ENCODE data around the gene GPR17.

Gene GPR17, protein sequence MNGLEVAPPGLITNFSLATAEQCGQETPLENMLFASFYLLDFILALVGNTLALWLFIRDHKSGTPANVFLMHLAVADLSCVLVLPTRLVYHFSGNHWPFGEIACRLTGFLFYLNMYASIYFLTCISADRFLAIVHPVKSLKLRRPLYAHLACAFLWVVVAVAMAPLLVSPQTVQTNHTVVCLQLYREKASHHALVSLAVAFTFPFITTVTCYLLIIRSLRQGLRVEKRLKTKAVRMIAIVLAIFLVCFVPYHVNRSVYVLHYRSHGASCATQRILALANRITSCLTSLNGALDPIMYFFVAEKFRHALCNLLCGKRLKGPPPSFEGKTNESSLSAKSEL

DNA sequence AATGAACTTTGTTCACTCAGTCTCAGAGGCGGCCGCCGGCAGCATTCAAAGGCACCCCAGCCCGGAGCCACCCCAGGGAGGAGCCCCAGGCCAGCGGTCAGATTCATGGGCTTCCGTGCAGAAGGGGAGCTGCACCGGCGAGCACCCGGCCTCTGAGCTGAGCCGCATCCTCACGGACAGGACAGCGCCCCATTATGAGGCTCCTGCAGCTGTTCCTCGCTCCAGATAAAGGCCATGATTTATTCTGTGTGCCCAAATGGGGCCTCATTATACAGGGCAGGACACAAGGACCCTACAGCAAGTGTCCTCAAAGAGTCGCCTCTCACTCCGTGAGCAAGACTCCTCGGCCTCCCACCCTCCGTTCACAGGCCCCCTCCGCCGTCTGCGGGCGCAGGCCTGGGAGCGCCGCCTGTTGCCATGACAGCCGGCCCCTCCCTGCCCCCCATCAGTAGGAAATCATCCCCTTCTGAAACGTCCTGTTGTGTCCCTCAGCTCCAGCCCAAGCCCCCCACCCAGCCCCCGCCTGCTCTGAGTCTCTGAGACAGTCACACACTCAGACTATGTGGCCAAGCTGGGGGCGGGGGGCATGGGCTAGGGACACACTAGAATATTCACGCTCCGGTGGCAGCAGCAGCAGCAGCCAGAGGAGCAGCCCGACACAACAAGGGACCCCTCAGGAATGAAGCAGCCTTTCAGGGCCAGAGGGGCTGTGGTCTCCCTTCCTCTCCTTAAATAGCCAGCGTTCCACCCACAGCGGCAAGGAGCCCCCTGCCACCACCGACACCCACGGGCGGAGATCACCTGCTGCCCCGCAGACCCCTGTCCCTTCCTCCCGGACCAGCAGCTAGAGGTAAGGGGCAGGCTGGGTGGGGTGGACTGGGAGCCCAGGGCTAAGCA is at the start of gene GPR17:
TSS of gene GPR17 (plus strand) at position 759 of the 897 bp plus-strand sequence. CDS start 4,583 bp downstream, outside the sequence.
- no peak for DNase-seq

DNA sequence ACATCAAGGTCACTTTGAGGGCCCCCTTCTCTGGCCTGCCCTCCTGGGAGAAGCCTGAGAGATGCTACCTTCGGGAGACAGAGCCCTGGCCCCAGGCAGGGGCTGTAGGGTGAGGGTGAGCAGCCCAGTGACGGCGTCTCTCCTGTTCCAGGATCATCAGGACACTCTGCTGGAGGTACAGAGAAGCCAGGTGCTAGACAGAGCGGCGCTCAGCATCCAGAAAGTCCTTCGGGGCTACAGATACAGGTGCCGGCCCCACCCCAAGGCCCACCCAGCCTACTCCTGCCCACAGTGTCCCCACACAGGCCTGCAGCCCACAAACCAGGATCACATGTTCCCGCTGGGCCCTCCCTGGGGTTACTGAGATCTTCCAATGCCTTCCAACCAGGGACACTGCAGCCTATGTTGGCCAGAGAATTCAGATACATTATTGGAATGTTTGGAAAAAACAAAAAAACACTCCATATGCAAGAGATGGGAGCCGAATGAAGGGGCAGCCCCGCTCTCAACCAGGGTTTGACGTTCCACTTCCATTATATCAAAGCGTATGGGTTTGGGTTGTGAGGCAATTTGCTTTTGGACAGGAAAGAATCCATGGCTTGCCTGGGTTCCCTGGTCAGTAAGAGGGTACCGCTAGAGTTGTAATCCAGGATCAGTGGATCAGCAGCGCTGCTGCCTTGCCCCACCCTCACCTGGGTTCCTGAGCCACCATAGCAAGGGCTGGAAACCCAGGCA is 49.5 kb upstream of the GPR17 start:
- no peak for DNase-seq

DNA sequence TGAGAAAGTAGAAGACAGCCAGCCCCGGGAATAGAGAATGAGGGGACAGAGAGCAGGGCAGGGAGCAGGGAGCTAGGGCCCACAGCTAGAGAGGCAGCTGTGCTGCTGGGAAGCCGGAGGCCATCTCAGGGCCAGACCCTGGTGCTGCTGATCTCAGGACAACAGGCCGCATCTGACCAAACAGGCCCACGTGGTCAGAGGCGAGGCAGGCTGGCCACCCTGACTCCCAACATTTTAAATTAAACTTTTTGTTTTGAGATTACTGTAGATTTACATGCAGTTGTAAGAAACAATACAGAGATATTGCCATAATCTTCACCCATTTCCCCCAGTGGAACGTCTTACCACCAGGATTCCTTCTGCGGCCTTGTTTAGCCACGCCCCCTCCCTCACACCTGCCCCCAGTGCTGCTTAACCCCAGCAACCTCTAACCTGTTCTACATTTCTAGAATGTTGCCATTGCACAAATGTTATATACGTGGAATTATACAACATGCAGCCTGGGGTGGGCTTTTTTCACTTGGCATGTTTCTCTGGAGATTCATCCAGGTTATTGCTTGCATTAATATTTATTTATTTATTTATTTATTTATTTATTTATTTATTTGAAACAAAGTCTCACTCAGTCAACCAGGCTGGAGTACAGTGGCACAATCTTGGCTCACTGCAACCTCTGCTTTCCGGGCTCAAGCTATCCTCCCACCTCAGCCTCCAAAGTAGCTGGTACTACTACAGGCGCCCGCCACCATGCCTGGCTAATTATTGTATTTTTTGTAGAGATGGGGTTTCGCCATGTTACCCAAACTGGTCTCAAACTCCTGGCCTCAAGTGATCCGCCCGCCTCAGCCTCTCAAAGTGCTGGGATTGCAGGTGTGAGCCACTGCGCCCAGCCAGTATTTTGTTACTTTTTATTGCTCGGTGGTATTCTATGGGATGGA is 48.6 kb upstream of the GPR17 start:
- no peak for DNase-seq

DNA sequence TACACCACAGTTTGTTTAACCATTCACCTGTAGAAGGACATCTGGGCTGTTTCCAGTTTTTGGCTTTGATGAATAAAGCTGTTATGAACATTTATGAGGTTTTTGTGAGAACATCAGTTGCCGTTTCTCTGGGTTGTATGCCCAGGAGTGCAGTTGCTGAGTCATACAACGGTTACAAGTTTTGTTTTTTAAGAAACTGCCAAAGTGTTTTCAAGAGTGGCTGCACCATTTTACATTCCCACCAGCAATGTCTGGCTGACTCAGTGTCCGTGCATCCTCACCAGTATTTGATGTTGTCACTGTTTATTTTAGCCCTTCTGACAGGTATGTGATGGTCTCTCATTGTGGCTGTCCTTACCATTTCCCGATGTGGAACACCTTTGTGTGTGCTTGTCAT is 48.0 kb upstream of the GPR17 start:
- no peak for DNase-seq

DNA sequence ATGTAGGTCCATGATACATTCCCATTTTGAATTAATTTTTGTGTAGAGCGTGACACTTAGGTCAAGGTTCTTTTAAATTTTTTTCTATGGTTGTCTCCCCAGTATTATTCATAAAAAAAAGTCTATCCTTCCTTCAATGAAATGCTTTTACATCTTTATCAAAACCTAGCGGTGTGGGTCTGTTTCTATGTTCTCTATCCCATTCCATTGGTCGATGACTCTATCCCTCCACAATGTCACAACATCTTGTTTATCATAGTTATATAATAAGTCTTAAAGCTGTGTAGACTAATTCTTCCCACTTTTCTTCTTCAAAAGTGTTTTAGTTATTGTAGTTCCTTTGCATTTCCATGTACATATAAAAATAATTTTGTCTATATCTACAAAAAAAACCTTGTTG is 47.2 kb upstream of the GPR17 start:
- DNase-seq = no peak

DNA sequence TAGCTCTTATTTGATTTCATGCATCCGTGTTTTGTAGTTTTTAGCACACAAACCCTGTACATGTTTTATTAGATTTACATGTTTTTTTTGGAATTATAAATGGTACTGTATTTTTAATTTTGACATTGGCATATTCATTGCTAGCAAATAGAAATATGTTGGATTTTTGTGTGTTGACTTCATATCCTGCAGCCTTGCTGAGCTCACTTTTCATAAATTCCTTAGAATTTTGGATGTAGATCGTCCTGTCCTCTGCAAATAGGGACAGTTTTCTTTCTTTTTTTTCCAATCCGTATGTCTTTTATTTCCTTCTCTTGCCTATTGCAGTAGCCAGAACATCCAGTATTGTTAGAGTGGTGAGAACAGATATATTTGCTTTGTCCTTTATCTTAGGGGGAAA is 46.7 kb upstream of the GPR17 start:
- no peak for DNase-seq

DNA sequence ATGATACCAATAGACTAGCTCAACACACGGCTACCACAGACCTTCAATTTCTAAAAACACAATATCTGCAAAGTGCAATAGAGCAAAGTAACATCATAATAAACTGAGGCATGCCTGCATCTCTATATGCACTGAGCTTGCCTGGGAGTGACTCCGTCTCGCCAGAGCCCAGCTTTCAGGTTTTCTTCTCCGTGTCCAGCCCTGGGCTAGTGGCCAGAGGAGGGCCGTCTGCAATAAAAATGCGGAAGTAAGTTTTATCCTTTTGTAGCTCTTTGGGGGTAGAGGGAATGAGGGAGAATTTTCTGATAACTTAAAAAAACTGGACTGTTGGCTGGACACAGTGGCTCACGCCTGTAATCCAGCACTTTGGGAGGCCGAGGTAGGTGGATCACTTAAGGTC is 41.0 kb upstream of the GPR17 start:
- no peak for DNase-seq

DNA sequence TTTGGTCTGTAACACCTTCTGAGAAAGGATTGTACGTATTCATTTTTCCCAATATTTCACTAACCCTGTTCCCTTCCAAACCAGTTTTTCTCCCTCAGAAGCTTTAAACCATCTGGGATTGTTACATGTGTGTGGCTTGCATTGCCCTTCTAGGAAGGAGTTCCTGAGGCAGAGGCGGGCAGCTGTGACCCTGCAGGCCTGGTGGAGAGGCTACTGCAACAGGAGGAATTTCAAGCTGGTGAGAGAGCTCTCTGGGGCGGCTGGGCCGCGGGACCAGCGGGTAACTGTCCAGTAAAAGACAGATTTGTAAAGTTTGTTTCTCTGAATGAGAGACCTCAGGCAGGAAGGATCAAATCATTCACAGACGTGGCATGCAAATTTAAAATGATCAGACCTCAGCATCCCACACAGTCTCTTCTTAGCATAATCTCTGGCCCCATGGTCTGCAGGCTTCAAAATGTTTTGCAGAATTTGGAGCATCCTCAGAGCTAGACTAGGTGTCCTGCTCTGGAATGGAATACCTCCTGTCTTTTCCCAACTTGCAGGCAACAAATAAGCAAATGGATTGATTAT is 40.2 kb upstream of the GPR17 start:
- DNase-seq = no peak

DNA sequence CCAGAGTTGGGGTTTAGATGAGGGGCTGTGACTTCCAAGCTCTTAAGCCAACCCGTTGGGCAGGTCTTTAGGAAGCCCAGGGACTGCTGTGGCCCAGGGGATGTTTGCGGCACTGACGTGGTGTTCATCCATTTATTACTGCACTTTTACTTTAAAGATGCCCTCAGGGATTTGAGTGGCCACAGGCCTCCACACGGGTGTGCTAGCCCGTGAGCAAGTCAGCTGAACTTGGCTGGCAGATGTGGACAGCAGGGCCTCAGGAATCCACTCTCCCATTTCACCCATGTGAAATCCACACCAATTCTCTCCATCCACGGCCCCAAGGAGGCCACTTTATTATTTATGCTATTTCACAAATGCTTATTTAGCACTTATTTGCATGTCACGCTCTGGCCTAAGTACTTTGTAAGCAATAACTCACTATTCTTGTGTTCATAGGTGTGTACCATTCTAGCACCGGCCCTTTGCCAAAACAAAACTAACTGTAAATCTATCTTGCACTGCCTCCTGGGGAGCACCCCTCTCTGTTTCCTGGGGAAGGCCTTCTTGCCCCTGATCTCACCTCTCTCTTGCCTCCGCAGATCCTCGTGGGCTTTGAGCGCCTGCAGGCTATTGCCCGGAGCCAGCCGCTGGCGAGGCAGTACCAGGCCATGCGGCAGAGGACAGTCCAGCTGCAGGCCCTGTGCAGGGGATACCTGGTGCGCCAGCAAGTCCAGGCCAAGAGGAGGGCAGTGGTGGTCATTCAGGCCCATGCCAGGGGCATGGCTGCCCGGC is 39.1 kb upstream of the GPR17 start:
- no peak for DNase-seq

DNA sequence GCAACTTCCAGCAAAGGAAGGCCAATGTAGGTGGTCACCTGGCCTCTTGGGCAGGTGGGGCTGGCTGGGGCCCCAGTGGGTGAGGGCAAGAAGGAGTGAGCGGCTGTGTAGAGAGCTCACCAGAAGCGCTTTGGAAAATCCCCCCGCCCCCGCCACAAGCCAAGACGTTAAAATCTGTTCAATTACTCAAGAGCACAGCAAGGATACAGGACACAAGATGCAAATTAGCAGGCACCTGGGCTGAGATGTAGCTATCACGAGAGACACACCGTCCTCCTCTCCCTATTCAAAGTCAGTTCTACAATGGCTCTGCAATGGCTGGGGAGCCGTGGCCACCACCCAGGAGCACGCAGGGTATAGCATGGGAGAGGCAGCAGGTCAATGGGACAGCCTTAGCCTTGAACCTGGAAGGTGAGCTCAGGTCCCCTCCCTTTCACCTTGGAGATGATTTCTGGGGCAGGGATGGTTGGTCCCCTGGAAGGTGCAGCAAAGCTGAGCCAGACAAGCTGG is 38.5 kb upstream of the GPR17 start:
- DNase-seq = no peak

DNA sequence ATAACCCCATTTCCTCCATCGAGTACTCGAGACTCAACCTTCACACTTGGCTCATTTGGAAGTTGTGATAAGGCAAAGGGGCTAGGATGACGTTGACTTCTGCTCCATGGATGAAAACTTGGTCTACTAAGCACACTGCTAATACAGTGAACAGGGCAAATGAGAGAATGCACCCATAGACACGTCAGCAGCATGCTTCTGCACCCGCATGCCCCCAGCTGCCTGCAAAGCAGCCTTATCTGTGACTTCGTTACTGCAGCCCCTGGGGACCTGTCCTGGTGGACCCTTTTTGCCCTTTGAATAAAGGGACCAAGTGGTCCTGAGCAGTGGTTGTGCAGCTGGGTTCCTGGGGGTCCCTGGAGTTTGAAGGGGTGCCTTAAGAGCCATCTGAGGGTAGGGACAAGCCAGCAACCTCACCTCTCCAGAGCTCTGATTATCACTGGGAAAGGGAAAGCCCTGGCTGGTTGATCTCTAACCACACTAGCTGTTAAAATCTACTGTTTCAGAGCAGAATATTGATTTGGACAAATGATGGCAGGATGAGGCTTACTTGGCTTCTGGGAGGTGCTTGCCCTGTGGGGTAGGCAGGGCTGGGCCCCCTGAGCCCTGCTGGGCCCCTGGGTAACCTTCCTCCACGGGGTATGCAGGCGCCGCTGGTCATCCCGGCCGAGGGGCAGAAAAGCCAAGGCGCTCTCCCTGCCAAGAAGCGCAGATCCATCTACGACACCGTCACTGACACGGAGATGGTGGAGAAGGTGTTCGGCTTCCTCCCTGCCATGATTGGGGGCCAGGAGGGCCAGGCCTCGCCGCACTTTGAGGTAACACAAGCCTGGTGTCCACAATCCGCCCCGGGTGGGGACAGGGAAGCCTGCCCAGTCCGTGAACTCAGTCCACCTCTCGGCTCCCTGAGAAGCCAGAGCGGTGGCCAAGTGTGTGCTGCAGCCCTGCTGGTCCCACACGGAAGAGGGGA is 37.6 kb upstream of the GPR17 start:
- no peak for DNase-seq

DNA sequence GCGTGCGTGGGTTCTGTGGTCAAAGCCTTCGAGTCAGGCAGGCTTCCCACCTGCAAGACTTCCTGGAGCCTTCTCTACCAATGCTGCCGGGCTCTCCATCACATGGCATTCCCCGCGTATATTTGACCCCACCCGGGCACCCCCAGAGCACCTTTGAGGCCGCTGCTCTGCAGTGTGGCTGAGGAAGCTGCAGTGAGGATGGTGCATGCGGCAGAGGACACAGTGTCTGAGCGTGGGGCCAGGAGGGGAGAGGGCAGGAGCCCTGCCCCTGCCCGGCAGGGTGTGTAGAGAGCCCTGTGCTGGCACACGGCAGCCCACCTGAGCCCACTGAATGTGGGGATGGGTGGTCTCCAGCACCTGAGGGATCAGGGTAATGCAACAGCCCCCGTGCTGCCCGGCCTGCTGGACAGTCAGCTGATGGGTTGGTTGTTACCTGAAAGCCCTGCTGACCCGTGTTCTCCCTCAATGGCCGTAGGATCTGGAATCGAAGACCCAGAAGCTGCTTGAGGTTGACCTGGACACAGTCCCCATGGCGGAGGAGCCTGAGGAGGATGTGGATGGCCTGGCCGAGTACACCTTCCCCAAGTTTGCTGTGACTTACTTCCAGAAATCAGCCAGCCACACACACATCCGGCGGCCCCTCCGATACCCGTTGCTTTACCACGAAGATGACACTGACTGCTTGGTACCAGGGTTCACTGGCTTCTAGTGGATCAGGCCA is 36.8 kb upstream of the GPR17 start:
- DNase-seq = no peak

DNA sequence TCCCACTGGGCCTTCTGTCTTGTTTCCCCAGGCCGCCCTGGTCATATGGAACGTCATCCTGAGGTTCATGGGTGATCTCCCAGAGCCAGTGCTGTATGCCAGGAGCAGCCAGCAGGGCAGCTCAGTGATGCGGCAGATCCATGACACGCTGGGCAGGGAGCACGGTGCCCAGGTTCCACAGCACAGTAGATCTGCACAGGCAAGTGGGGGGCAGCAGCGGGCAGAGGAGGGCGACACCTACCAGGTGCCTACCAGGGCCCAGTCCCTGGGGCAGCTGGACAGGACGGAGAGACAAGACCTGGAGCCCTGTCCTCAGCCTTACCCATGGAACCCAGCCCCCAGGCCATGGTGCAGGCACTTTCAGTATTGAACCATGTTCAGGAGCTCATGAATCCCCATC is 36.1 kb upstream of the GPR17 start:
- no peak for DNase-seq

DNA sequence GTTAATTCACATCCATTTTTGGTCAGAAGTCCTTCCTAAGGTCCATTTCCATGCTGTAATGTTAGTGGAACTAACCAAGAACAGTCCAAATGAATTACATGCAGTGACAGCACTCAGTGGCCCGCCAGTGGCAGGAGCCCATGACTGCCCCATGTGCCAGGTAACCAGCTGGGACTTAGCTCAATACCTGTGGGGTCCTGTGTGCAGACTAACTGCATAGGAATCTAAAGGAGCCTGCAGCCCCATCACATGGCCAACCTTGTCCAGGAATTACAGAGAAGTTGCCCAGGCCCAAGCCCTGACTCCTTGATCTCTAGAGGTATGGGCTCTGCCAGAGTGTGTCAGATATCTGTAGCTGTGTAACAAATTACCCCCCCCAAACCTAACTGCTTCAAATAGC is 35.4 kb upstream of the GPR17 start:
- no peak for DNase-seq

DNA sequence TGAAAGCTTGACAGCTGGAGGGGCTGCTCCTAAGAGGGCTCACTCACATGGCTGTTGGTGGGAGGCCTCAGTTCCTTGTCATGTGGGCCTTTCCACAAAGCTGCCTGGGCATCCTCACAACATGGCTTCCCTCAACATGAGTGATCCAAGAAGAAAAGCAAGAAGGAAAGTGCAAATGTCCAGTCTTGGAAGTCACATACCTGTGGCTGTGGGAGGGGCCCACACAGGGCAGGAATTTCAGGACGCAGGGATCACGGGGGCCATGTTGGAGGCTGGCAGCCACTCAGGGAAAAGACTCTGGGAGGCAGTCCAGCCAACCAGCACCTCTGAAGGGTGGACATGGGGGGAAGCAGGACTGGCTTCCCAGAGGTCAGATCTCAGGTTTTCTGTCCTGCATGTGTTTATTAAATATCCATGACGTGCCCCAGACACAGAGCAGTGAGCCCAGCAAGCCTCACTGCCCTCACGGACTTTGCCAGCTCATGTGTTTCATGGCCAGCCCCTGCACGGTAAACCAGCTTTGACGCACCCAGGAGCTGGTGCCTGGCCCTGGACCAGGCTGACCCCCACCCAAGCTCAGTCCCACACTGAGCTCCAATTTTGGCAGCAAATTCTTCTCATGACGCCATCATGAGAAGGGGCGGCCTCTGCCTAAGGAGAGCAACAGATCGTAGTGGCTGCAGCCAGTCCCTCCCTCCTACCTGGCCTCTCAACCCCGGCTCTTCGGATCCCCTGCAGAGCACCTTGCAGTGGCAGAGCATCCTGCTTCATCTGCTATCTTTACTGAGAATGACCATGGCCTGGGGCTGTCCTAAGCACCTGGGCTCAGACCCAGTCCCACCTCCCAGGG is 34.7 kb upstream of the GPR17 start:
- DNase-seq = no peak

DNA sequence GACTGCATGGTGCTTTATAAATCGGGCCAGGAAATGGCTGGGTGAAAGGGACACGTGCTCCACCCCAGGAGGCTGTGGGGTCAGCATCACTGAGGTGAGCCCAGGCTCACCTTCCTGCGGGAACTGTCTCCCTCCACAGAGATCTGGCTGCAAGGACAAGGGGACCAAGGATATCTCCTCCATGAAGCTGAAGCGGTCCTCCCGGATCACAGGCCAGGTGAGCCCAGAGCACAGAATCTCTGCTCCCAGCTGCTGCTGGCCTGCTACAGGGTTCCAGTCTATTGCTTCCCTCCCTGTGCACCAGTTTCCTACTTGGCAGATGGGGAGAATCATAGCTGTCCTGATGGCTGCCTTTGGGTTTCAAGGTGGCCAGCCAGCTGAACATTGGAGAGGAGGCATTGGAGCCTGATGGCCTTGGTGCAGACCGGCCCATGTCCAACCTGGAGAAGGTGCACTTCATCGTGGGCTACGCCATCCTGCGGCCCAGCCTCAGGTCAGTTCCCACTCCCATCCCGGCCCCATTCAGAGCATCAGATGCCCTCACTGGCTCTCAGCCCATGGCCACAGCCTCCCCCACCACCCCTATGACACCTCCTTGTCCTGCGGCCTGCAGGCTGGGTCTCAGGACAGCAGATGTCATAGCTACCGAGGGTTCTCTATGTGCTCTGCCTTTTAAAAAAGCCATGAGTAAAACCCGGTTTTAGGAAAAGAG is 33.7 kb upstream of the GPR17 start:
- DNase-seq = no peak

DNA sequence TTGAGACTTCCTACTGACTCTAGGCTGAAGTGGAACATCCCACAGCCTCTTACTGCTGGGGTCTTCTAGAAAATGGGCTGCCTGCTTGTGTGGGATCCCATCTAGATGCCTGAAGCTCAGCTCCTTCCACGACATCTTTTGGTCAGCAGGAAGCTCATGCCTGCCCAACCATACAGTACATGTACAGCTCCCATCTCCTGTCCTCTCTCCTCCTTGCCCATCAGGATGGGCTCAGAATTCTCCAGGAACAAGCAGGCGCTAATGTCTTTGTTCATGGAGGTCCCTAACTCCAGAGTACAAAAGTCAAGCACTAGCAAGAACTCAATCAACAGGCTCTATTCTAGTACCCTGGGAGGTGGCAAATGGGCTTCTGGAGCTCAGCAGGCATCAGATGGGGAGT is 31.7 kb upstream of the GPR17 start:
- no peak for DNase-seq

Data from OCI-M1 (cell line).